Measurements from ENCODE around the gene DAW1.

DAW1 gene

DNA sequence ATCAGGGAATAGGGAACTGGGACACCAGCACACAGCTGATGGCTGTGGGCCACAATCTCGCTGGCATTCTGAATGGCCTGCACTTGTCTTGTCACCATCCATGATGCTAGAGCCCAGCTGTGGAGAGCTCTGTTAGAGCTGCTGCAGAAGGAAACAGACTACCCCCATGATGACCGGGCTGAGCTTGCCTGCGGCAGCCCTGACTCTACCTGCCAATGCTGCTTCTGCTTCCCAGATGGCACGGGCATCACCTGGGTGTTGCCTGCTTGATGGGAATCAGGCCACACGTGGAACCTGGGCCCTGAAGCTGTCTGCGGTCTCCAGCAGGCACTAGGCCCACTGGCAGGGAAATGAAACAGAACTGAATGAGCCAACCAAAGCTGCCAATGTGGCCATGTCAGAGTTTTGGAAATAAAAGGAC, 11.2 kb upstream of the DAW1 start:
- Histone ChIP-seq H3K36me3 (ENCODE audit: control insufficient read depth in 1 of 2, insufficient read depth in 2 of 2, low read length in 2 of 2) (no peaks in the 10 kb centered on the region), H3K4me3 (ENCODE audit: low read depth in 1 of 2, low read length in 2 of 2) (no peak overlapping the region), H3K9me3 (ENCODE audit: control insufficient read depth in 1 of 2, low read length in 2 of 2) (no peaks in the 10 kb centered on the region), H3K4me1 (ENCODE audit: control insufficient read depth in 1 of 2, insufficient read depth in 2 of 2, low read length in 2 of 2) (no peaks in the 10 kb centered on the region), H3K27me3 (ENCODE audit: control insufficient read depth in 1 of 2, insufficient read depth in 2 of 2, low read length in 2 of 2) (no peaks in the 10 kb centered on the region), H3K27ac (ENCODE audit: low read depth, low read length) (no peak overlapping the region), H3K9ac (ENCODE audit: low read depth in 1 of 2, low read length in 2 of 2) (no peak overlapping the region)

DNA sequence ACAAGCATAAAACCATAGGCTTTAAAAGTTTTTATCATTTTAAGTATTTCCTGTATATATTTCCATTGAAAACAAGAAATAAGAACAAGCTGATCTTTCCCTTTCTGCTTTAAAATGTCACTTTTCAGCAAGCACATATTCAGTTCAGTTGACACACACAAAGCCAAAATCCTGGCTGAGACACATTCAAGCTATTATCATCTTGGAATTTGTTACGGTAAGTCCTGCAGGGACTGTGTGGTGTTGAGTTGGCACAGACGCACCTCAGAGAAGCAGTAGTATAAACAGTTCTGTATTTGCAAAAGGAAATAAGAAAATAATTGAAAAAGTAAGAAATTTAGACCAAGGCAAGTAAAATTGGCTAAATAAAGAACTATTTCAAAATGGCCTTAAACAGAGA, 10.4 kb upstream of the DAW1 start:
- no peaks in the 10 kb centered on the region for H3K27me3 ChIP-seq (ENCODE audit: control insufficient read depth in 1 of 2, insufficient read depth in 2 of 2, low read length in 2 of 2)
- H3K27ac ChIP-seq (ENCODE audit: low read depth, low read length) = no peak overlapping the region
- H3K9ac ChIP-seq (ENCODE audit: low read depth in 1 of 2, low read length in 2 of 2) = no peak overlapping the region
- H3K36me3 ChIP-seq (ENCODE audit: control insufficient read depth in 1 of 2, insufficient read depth in 2 of 2, low read length in 2 of 2) = no peaks in the 10 kb centered on the region
- no peaks in the 10 kb centered on the region for H3K4me1 ChIP-seq (ENCODE audit: control insufficient read depth in 1 of 2, insufficient read depth in 2 of 2, low read length in 2 of 2)
- H3K4me3 ChIP-seq (ENCODE audit: low read depth in 1 of 2, low read length in 2 of 2) = no peak overlapping the region
- H3K9me3 ChIP-seq (ENCODE audit: control insufficient read depth in 1 of 2, low read length in 2 of 2) = no peaks in the 10 kb centered on the region

DNA sequence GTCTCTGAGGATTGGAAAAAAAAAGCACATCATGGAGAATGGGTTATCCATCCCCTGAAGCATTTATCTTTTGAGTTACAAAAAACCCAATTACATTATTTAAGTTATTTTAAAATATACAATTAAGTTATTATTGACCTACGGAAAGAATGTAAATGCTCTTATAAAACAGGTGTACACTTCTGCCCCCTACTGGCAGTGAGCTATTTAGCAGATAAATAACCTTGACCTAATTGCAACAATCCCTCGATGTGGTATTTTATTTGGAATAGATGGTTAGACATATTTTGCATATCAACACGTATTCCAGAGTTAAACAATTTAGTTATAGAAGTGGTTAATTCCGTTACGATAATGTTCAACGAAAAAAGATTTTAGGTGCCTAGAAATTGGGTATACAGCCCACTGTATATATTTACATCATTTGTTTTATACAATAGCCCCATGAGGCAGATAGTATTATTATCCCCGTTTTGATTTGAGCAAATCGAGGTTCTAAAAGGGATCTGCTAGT, 9.1 kb upstream of the DAW1 start:
- Histone ChIP-seq H3K4me1 (ENCODE audit: control insufficient read depth in 1 of 2, insufficient read depth in 2 of 2, low read length in 2 of 2) (no peaks in the 10 kb centered on the region), H3K27ac (ENCODE audit: low read depth, low read length) (no peak overlapping the region), H3K27me3 (ENCODE audit: control insufficient read depth in 1 of 2, insufficient read depth in 2 of 2, low read length in 2 of 2) (no peaks in the 10 kb centered on the region), H3K4me3 (ENCODE audit: low read depth in 1 of 2, low read length in 2 of 2) (no peak overlapping the region), H3K9me3 (ENCODE audit: control insufficient read depth in 1 of 2, low read length in 2 of 2) (no peaks in the 10 kb centered on the region), H3K36me3 (ENCODE audit: control insufficient read depth in 1 of 2, insufficient read depth in 2 of 2, low read length in 2 of 2) (no peaks in the 10 kb centered on the region), H3K9ac (ENCODE audit: low read depth in 1 of 2, low read length in 2 of 2) (no peak overlapping the region)

DNA sequence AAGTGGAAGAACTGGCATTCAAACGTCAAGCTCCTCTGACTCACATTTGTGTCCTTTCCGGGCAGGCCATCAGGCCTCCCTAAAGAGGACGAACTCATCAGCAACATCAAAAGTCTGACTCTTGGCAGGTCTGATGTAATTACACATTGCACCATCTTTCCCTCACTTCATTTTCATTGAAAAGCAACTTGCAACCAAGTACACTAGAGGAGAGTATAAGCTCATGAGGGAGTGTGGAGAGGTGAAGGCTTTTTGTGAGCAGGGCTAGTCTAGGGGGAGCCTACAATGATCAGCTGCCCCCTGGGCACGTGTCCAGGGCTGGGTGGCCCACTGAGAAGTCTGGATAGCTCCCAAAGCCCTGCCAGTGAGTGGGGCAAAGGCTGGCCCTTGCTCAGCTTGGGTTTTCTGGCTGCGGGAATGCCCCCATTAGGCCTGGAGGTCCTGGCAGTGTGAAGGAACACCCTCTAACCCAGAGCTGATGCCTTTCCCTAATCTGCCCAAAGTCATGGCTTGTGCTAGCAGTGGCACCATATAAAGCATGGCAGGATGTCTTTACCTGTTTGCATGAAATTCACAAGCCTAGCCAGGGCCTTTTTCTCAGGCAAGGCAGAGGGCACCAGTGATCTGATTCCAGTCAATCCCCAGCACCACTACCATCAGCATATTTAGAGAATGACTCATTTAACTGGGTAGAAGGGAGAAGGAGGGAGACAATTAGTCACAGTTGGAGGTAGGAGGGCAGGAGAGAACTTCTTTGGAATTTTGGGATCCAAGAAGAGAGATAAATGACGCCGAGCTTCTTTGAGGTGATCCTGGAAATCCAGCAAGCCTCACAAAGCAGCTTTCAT, 8.5 kb upstream of the DAW1 start:
- no peaks in the 10 kb centered on the region for H3K4me1 ChIP-seq (ENCODE audit: control insufficient read depth in 1 of 2, insufficient read depth in 2 of 2, low read length in 2 of 2)
- H3K27me3 ChIP-seq (ENCODE audit: control insufficient read depth in 1 of 2, insufficient read depth in 2 of 2, low read length in 2 of 2) = no peaks in the 10 kb centered on the region
- no peak overlapping the region for H3K9ac ChIP-seq (ENCODE audit: low read depth in 1 of 2, low read length in 2 of 2)
- no peaks in the 10 kb centered on the region for H3K36me3 ChIP-seq (ENCODE audit: control insufficient read depth in 1 of 2, insufficient read depth in 2 of 2, low read length in 2 of 2)
- no peaks in the 10 kb centered on the region for H3K9me3 ChIP-seq (ENCODE audit: control insufficient read depth in 1 of 2, low read length in 2 of 2)
- no peak overlapping the region for H3K27ac ChIP-seq (ENCODE audit: low read depth, low read length)
- H3K4me3 ChIP-seq (ENCODE audit: low read depth in 1 of 2, low read length in 2 of 2) = no peak overlapping the region

DNA sequence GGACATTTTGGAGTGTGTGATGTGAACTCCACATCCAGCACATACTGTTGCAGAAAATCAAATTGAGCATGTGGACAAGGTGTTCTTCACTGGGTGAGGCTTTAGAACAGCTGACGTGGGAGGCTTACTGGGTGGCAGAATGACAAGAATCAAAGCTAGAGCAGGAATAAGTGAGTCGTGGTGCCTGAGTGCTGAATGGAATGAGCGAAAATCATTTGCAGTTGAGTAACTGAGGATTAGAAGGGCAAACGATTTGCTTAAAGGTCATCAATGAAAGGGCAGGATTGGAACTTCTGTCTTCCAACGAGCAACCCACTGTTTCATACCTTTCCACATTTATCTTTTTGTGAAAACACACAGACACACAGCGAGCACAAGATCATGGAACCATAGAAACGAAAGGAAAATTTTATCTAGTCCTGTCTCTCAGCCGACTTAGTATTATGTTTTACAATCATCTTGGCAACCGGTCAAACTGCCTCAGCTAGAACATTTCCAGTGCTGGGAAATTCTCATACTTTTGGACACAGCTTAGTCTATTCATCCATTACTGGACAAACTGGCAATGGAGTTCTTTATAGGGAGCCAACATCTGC, 7.2 kb upstream of the DAW1 start:
- H3K27ac ChIP-seq (ENCODE audit: low read depth, low read length) = no peak overlapping the region
- no peak overlapping the region for H3K4me3 ChIP-seq (ENCODE audit: low read depth in 1 of 2, low read length in 2 of 2)

DNA sequence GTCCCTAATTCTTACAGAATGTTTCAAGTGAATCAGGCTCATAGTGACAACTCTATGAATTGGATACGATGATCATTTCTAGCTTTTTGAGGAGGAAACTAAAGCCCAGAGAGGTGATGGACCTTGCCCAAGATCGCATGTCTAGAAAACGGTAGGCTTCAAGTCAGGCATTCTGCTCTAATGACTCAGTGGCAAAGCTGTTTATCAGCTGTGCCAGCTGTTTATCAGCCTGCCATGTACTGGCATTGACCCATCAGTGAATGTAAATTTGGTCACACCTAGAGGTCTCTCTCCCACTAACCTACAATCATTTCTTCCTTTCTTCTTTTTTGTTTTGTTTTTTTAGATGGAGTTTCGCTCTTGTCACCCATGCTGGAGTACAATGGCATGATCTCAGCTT, 6.1 kb upstream of the DAW1 start:
- no peaks in the 10 kb centered on the region for H3K27me3 ChIP-seq (ENCODE audit: control insufficient read depth in 1 of 2, insufficient read depth in 2 of 2, low read length in 2 of 2)

More for the DNA sequence above, 7.2 kb upstream of the DAW1 start:
- H3K9ac ChIP-seq (ENCODE audit: low read depth in 1 of 2, low read length in 2 of 2) = no peak overlapping the region
- H3K4me1 ChIP-seq (ENCODE audit: control insufficient read depth in 1 of 2, insufficient read depth in 2 of 2, low read length in 2 of 2) = no peaks in the 10 kb centered on the region
- H3K36me3 ChIP-seq (ENCODE audit: control insufficient read depth in 1 of 2, insufficient read depth in 2 of 2, low read length in 2 of 2) = no peaks in the 10 kb centered on the region
- no peaks in the 10 kb centered on the region for H3K9me3 ChIP-seq (ENCODE audit: control insufficient read depth in 1 of 2, low read length in 2 of 2)
- H3K27me3 ChIP-seq (ENCODE audit: control insufficient read depth in 1 of 2, insufficient read depth in 2 of 2, low read length in 2 of 2) = no peaks in the 10 kb centered on the region

DNA sequence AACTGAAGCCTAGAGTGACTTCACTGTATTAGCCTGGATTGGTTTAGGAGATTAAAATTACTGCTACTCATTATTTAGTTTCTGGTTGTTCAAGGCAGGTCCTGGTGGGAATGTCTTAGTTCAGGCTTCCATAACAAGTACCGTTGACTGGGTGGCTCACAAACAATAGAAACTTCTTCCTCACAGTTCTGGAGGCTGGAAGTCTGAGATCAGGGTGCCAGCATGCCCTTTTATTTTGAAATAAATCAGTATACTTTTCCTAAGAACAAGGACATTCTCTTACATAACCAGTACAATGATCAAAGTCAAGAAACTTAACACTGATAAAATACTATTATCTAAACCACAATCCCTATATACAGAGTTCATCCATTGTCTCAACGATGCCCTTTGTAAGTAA, 4.0 kb upstream of the DAW1 start:
- H3K27ac ChIP-seq (ENCODE audit: low read depth, low read length) = no peak overlapping the region
- no peaks in the 10 kb centered on the region for H3K27me3 ChIP-seq (ENCODE audit: control insufficient read depth in 1 of 2, insufficient read depth in 2 of 2, low read length in 2 of 2)
- H3K36me3 ChIP-seq (ENCODE audit: control insufficient read depth in 1 of 2, insufficient read depth in 2 of 2, low read length in 2 of 2) = no peaks in the 10 kb centered on the region
- H3K9ac ChIP-seq (ENCODE audit: low read depth in 1 of 2, low read length in 2 of 2) = no peak overlapping the region
- no peak overlapping the region for H3K4me3 ChIP-seq (ENCODE audit: low read depth in 1 of 2, low read length in 2 of 2)
- H3K4me1 ChIP-seq (ENCODE audit: control insufficient read depth in 1 of 2, insufficient read depth in 2 of 2, low read length in 2 of 2) = peaks cover 0 to 6% of the 10 kb centered on the region in 2 donors
- H3K9me3 ChIP-seq (ENCODE audit: control insufficient read depth in 1 of 2, low read length in 2 of 2) = no peaks in the 10 kb centered on the region

More for the DNA sequence above, 6.1 kb upstream of the DAW1 start:
- H3K9me3 ChIP-seq (ENCODE audit: control insufficient read depth in 1 of 2, low read length in 2 of 2) = no peaks in the 10 kb centered on the region
- no peaks in the 10 kb centered on the region for H3K36me3 ChIP-seq (ENCODE audit: control insufficient read depth in 1 of 2, insufficient read depth in 2 of 2, low read length in 2 of 2)
- H3K9ac ChIP-seq (ENCODE audit: low read depth in 1 of 2, low read length in 2 of 2) = no peak overlapping the region
- no peak overlapping the region for H3K27ac ChIP-seq (ENCODE audit: low read depth, low read length)
- no peak overlapping the region for H3K4me3 ChIP-seq (ENCODE audit: low read depth in 1 of 2, low read length in 2 of 2)
- no peaks in the 10 kb centered on the region for H3K4me1 ChIP-seq (ENCODE audit: control insufficient read depth in 1 of 2, insufficient read depth in 2 of 2, low read length in 2 of 2)

DNA sequence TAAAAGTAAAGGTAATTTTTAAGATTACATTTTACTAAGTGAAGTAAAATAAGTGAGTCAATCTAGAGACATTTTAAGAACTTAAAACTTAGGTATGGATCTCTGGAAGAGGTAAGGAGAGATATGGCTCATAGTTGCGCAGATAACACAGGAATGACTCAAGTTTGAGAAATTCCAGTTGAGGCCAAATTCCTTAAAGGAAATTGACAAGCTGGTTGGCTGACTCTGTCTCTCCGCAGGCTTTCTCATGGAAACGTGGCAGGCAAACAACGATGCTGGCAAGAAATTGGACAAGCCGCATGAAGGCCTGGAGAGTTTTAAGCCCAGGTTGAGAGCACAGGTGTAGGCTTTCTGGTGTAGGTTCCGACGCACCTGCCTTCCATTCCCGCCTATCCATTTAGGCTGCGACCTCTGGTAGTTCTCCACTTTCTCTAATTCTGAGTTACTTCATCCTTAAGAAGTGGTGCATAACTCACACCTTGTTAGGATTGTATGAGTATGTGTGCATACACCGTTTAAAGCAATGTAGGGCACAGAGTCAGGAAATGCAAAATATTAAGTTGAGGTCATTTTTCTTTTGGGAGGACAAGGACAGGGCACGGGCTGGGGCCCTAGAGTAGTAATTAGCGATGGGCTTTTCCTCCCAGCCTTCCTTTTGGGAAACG, 589 bp upstream of the DAW1 start:
- Histone ChIP-seq H3K36me3 (ENCODE audit: control insufficient read depth in 1 of 2, insufficient read depth in 2 of 2, low read length in 2 of 2) (no peaks in the 10 kb centered on the region), H3K4me1 (ENCODE audit: control insufficient read depth in 1 of 2, insufficient read depth in 2 of 2, low read length in 2 of 2) (peaks cover 0 to 6% of the 10 kb centered on the region in 2 donors), H3K9ac (ENCODE audit: low read depth in 1 of 2, low read length in 2 of 2) (peak overlapping the region; percentile 29 to 32), H3K27me3 (ENCODE audit: control insufficient read depth in 1 of 2, insufficient read depth in 2 of 2, low read length in 2 of 2) (no peaks in the 10 kb centered on the region), H3K27ac (ENCODE audit: low read depth, low read length) (no peak overlapping the region), H3K9me3 (ENCODE audit: control insufficient read depth in 1 of 2, low read length in 2 of 2) (no peaks in the 10 kb centered on the region), H3K4me3 (ENCODE audit: low read depth in 1 of 2, low read length in 2 of 2) (peak overlapping the region; percentile 35 to 55)

DNA sequence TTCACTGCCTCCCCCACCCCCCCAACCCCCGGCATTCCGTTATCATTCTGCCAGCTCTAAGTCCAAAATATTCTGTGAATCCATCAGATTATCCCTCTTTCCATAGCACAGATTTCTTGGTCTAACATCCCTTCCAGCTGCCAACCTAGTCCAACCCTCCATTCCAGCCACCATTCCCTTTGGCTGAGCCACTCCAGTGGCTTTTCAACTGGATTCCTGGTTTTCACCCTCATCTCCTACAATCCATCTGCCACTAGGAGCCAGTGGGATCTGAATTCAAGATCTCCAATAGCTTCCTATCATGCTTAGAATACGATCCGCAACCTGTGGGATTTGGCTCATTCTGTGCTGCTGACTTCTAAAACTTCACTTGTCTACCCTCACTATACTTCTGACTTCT, 1.2 kb downstream of the DAW1 start:
- Histone ChIP-seq H3K27ac (ENCODE audit: low read depth, low read length) (no peak overlapping the region), H3K4me1 (ENCODE audit: control insufficient read depth in 1 of 2, insufficient read depth in 2 of 2, low read length in 2 of 2) (peaks cover 0 to 6% of the 10 kb centered on the region in 2 donors), H3K27me3 (ENCODE audit: control insufficient read depth in 1 of 2, insufficient read depth in 2 of 2, low read length in 2 of 2) (no peaks in the 10 kb centered on the region), H3K4me3 (ENCODE audit: low read depth in 1 of 2, low read length in 2 of 2) (no peak overlapping the region), H3K36me3 (ENCODE audit: control insufficient read depth in 1 of 2, insufficient read depth in 2 of 2, low read length in 2 of 2) (no peaks in the 10 kb centered on the region), H3K9me3 (ENCODE audit: control insufficient read depth in 1 of 2, low read length in 2 of 2) (no peaks in the 10 kb centered on the region), H3K9ac (ENCODE audit: low read depth in 1 of 2, low read length in 2 of 2) (no peak overlapping the region)

DNA sequence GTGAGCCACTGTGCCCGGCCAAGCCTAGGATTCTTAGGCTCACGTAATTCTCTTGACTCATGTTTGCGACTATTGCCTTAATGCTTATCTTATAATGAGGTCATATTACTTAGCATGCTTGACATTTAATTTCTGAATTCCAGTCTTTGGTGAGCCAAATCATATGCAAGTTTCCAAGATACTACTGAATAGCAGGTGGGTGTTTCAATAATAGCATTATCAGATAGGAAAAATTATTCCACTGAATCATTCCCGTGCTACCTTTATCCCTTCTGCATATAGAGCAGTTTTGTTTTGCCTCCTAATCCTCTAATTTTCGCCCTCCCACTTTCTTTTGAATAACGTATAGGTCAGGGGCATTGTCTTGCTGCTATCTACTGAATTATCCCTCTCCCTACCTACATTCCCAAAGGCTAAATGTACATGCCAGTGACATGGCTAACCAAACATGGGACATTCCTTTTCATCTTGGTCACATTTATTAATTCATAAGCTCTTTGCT, 4.9 kb downstream of the DAW1 start:
- no peak overlapping the region for H3K9ac ChIP-seq (ENCODE audit: low read depth in 1 of 2, low read length in 2 of 2)
- no peaks in the 10 kb centered on the region for H3K27me3 ChIP-seq (ENCODE audit: control insufficient read depth in 1 of 2, insufficient read depth in 2 of 2, low read length in 2 of 2)
- no peaks in the 10 kb centered on the region for H3K36me3 ChIP-seq (ENCODE audit: control insufficient read depth in 1 of 2, insufficient read depth in 2 of 2, low read length in 2 of 2)
- no peaks in the 10 kb centered on the region for H3K4me1 ChIP-seq (ENCODE audit: control insufficient read depth in 1 of 2, insufficient read depth in 2 of 2, low read length in 2 of 2)
- no peak overlapping the region for H3K4me3 ChIP-seq (ENCODE audit: low read depth in 1 of 2, low read length in 2 of 2)
- H3K9me3 ChIP-seq (ENCODE audit: control insufficient read depth in 1 of 2, low read length in 2 of 2) = no peaks in the 10 kb centered on the region
- H3K27ac ChIP-seq (ENCODE audit: low read depth, low read length) = no peak overlapping the region
